Stimulated activated naive CD4-positive, alpha-beta T cell (primary cell): Measurements from ENCODE around the gene MVB12B.
"Not testable (repeated sequence)": the region's sequence is repeated elsewhere in the genome, so short reads cannot be mapped to it uniquely, and the experiment has no call there.

ENCODE experiments used
- DNase-seq, 6 experiments: peaks; one replicate each; lab custom pipeline; 2025; lab: John Stamatoyannopoulos, UW

The MVB12B gene

DNA sequence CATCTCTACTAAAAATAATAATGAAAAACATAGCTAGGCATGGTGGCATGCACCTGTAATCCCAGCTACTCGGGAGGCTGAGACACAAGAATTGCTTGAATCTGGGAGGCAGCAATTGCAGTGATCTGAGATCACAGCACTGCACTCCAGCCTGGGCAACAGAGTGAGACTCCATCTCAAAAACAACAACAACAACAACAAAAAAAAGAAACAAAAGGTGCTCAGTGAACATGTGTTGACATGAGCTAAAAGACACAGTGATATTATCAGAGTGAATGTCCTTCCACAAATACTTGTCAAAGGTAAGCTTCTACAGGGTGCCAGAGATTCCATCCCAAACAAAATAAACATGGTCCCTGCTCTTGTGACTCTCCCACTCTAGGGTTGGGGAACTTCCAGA, 211.9 kb downstream of the MVB12B start:
- no peak for DNase-seq

DNA sequence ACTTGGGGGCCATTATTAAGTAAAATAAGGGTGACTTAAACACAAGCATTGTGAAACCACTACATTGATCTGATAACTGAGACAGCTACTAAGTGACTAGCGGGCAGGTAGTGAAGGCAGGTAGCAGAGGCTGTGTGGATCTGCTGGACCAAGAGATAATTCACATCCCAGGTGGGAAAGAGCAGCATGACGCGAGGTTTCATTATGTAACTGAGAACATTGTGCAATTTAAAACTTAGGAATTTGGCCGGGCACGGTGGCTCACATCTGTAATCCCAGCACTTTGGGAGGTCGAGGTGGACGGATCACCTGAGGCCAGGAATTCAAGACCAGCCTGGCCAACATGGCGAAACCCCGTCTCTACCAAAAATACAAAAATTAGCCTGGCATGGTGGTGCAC, 213.8 kb downstream of the MVB12B start:
- DNase-seq: not testable (repeated sequence)

DNA sequence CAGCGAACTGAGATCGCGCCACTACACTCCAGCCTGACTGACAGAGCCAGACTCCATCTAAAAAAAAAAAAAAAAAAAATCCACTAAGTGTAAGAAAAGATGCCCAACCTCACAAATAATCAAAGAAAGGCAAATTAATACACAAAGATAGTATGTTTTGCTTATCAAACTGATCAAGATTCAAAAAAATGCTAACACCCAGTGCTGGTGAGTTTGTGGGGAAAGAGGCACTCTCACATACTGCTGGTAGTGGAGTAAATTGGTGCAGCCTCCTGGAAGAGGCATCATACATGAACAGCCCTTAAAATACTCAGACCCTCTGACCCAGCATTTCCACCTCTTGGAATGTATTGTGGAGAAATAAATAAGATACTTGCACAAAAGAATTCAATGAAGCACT, 216.9 kb downstream of the MVB12B start:
- no peak for DNase-seq

DNA sequence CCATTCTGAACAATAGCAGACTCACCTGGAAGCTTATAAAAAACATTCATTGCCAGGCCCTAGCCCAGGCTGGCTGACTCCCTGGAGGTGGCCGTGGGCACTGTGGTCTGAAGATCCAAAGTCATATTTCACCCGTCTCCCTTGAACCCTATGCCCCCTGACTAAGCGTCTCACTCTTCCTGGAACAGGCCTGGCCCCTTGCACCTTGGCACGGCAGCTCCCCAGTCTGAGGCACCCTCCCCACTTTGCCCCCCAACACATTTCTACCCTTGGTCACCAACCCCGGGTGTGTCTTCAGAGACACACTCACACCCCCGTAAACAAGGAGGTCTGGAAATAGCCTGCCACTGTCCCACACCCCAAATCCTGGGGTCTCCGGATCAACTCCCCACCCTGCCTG, 218.5 kb downstream of the MVB12B start:
- DNase-seq: no peak

DNA sequence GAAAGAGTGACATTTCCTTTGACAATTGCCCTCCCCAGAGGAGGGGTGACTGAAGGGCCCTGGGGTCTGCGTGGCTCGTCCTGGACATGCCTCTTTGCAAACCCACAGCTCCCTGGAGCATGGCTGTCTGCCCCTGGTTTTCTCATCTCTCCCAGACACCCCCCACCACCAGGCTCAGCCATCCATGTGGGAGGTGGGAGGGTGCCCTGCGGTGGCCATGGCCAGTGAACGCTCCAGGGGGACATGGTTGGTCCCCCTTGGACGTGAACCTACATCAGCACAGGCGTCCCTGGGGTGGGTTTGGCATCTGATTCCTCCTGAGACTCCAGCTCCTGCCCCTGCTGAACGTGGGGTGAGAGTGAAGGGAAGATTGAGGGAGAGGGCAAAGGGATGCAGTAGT, 219.4 kb downstream of the MVB12B start:
- no peak for DNase-seq

DNA sequence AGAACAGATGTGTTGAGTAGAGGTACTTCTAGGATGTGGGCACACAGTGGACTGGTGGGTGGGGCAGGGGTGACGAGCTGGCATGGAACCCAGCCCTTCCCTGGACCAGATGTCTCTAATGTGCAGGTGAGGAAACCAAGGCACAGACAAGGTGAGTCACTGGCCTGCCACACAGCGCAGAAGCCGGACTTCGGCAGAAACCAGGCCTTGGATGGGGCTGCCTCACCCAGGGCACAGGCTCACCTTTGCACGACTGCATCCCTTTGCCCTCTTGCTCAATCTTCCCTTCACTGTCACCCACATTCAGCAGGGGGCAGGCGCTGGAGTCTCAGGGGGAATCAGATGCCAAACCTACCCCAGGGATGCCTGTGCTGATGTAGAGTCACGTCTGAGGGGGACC, 221.7 kb downstream of the MVB12B start:
- no peak for DNase-seq

DNA sequence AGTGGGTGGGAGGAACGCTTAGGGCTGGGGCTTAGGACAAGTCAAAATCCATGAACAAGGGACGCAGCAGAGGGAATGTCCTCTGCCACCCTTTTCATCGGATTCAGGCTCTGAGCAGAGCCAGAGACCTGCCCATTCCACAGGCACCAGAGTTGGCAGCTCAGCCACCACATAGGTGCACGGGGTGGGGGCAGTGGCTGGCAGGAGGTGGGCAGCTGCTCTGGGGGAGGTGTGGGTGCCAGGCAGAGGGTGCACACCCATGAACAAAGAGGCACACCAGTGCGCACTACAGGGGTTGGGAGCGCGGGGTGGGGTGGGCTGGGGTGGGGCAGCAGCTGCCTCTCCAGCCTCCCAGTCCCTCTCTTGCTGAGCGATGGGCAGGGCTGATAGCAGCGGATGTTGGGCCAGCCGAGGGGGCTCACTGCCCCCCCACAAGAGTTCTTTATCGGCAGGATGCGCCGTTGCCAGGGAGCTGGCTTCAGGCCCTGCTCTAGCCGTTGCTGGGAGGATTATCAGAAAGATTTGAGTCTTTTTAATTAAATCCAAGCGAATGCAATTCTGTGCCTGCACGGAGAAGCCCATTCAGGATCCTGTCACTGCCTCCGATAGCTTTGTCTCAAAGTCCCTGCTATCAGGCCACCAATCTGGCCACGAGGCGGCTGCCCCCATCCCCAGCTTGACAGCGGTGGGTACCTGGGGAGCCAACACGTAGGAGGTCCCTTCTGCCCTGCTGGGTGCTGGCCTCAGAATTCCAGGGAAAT, 222.8 kb downstream of the MVB12B start:
- no peak for DNase-seq

DNA sequence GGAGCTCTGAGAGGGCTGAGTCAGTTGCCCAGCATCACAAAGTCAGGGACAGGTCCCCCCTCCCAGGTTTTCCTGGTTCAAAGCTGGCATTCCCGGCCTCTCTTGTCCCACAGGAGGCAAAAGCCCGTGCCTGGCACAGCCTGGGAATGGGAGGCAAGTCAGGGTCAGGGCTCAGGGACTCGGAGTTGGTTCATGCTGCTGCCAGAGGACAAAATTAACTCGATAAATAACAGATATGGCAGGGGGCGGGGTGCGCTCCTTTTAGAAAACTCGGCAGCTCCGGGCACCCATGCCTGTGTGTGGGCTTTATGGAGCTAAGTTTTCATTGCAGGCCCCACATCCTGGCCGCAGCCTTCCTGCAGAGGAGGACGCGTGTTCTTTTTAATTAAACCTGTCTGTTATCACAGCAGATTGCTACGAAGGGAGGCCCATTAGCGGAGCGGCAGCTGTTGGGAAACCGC, 224.3 kb downstream of the MVB12B start:
- no peak for DNase-seq

DNA sequence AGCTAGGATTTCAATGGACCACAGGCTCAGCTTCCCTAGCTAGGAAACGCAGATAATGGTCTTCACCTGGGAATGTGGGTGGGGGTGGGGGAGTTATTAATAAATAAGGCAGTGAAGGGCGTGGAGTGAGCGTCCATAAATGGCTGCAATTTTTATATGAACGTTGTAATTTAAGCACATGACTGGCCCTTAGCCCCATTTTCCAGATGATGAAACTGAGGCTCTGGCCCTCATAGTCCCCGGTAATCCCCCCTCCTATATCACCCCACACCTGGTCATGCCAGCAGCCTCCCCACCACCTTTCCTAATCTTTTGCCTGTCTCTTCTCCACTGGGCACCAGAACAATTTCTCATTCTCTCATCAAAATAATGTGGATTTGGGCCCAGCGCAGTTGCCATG, 225.2 kb downstream of the MVB12B start:
- no peak for DNase-seq

DNA sequence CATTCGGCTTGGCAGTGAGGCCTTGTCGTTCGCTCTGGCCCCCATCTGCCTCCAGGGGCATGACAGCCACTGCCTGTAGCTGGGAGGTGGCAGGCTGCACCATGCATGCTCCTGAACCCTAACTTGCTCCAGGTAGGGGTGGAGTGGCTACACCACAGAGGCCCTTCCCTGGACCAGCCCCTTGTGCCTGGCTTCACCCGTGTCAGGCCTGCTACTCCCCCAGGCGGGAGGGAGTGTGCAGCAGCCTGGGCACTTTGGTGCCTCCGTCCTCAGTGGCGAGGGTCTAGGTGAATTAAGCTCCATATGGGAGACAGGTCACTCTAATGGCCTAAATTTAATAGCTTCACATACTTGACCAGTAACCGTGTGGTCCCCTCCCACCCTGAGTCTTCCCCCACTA, 227.7 kb downstream of the MVB12B start:
- DNase-seq: no peak

DNA sequence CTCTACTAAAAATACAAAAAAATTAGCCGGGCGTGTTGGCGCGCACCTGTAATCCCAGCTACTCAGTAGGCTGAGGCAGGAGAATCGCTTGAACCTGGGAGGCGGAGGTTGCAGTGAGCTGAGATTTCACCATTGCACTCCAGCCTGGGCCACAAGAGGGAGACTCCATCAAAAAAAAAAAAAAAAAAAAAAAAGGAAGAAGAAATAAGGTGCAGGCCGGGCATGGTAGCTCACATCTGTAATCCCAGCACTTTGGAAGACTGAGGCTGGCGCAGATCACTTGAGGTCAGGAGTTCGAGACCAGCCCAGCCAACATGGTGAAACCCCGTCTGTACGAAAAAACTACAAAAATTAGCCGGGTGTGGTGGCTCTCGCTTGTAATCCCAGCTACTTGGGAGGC, 228.8 kb downstream of the MVB12B start:
- not testable (repeated sequence) for DNase-seq
